Trophoblast cell (in vitro differentiated cells and primary cell): ENCODE data around the gene CFD.
A peak's percentile ranks its signal among the peaks of the same experiment; 100 is the strongest.

ENCODE experiments used
- DNase-seq, 2 donors: peaks; one replicate each; pipeline ENCODE4 v3.0.0-alpha.2; 2016
- H2AFZ ChIP-seq: 2 replicates; pipeline ENCODE4 v1.6.1; 2013; ENCODE audit warnings: low read length, moderate library complexity, mild to moderate bottlenecking; ENCODE audit not compliant: insufficient read depth, poor library complexity
- H2AK5ac ChIP-seq: 2 replicates; pipeline ENCODE4 v1.6.1; 2013; ENCODE audit warnings: mild to moderate bottlenecking, low read length
- H2BK120ac ChIP-seq: 2 replicates; pipeline ENCODE4 v1.6.1; 2013; ENCODE audit warnings: low read length, mild to moderate bottlenecking, moderate library complexity; ENCODE audit not compliant: insufficient read depth, poor library complexity
- H2BK12ac ChIP-seq: 2 replicates; pipeline ENCODE4 v1.6.1; 2013; ENCODE audit warnings: mild to moderate bottlenecking, low read length, moderate library complexity
- H2BK5ac ChIP-seq: 2 replicates; pipeline ENCODE4 v1.6.1; 2013; ENCODE audit warnings: low read length, low read depth, moderate library complexity, mild to moderate bottlenecking; ENCODE audit not compliant: poor library complexity
- H3K14ac ChIP-seq: 2 replicates; pipeline ENCODE4 v1.6.1; 2013; ENCODE audit warnings: mild to moderate bottlenecking, low read length
- H3K18ac ChIP-seq: 2 replicates; pipeline ENCODE4 v1.6.1; 2013; ENCODE audit warnings: mild to moderate bottlenecking, low read length
- H3K23ac ChIP-seq: 2 replicates; pipeline ENCODE4 v1.6.1; 2013; ENCODE audit warnings: low read length
- H3K27ac ChIP-seq: 2 replicates; pipeline ENCODE4 v1.5.1; 2013; ENCODE audit warnings: low read depth, mild to moderate bottlenecking, inconsistent platforms, low read length, moderate library complexity
- H3K27me3 ChIP-seq: 2 replicates; pipeline ENCODE4 v1.6.1; 2013; ENCODE audit warnings: inconsistent platforms, mild to moderate bottlenecking, low read length, moderate library complexity; ENCODE audit not compliant: insufficient read depth
- H3K36me3 ChIP-seq, 2 experiments: 1 replicate in 1 of 2; 2 replicates in 1 of 2; pipeline ENCODE4 v1.6.1; 2013; ENCODE audit warnings: low read length in 2 of 2, mild to moderate bottlenecking in 2 of 2, moderate library complexity in 1 of 2; ENCODE audit not compliant: insufficient read depth in 2 of 2, control insufficient read depth in 1 of 2
- H3K4ac ChIP-seq: 2 replicates; pipeline ENCODE4 v1.6.1; 2013; ENCODE audit warnings: low read depth, mild to moderate bottlenecking, low read length, moderate library complexity
- H3K4me1 ChIP-seq, 2 experiments: 1 replicate in 1 of 2; 2 replicates in 1 of 2; pipeline ENCODE4 v1.6.1; 2013; ENCODE audit warnings: low read length in 2 of 2, mild to moderate bottlenecking in 2 of 2, moderate library complexity in 1 of 2; ENCODE audit not compliant: insufficient read depth in 2 of 2, control insufficient read depth in 1 of 2
- H3K4me2 ChIP-seq: 2 replicates; pipeline ENCODE4 v1.6.1; 2013; ENCODE audit warnings: inconsistent platforms, mild to moderate bottlenecking, low read length, moderate library complexity
- H3K4me3 ChIP-seq: 2 replicates; pipeline ENCODE4 v1.5.1; 2013; ENCODE audit warnings: mild to moderate bottlenecking, low read depth, low read length, inconsistent platforms
- H3K79me1 ChIP-seq: one replicate; pipeline ENCODE4 v1.6.1; 2013; ENCODE audit warnings: low read length
- H3K79me2 ChIP-seq: 2 replicates; pipeline ENCODE4 v1.6.1; 2013; ENCODE audit warnings: low read length, mild to moderate bottlenecking; ENCODE audit not compliant: control insufficient read depth, insufficient read depth, poor library complexity
- H3K9ac ChIP-seq: 2 replicates; pipeline ENCODE4 v1.6.1; 2013; ENCODE audit warnings: mild to moderate bottlenecking, low read length
- H3K9me3 ChIP-seq: 2 replicates; pipeline ENCODE4 v1.6.1; 2013; ENCODE audit warnings: low read depth, mild to moderate bottlenecking, control low read depth, inconsistent platforms, low read length; ENCODE audit not compliant: insufficient read depth
- H4K12ac ChIP-seq: 2 replicates; pipeline ENCODE4 v1.6.1; 2013; ENCODE audit warnings: low read depth, mild to moderate bottlenecking, low read length, moderate library complexity
- H4K8ac ChIP-seq: 2 replicates; pipeline ENCODE4 v1.6.1; 2013; ENCODE audit warnings: low read depth, mild to moderate bottlenecking, low read length, moderate library complexity
- H4K91ac ChIP-seq: one replicate; pipeline ENCODE4 v1.6.1; 2013; ENCODE audit warnings: low read depth, mild to moderate bottlenecking, low read length, moderate library complexity
- WGBS: extraction: QIAGEN DNeasy Blood & Tissue Kit; methylation state at CpG from one replicate; pipeline ENCODE4 v1.1.7; 2013; ENCODE audit warnings: missing lambda C conversion rate; ENCODE audit not compliant: insufficient read length, insufficient coverage; ENCODE audit errors: extremely low coverage; 5-methylcytosine and 5-hydroxymethylcytosine counted together

The CFD gene

DNA sequence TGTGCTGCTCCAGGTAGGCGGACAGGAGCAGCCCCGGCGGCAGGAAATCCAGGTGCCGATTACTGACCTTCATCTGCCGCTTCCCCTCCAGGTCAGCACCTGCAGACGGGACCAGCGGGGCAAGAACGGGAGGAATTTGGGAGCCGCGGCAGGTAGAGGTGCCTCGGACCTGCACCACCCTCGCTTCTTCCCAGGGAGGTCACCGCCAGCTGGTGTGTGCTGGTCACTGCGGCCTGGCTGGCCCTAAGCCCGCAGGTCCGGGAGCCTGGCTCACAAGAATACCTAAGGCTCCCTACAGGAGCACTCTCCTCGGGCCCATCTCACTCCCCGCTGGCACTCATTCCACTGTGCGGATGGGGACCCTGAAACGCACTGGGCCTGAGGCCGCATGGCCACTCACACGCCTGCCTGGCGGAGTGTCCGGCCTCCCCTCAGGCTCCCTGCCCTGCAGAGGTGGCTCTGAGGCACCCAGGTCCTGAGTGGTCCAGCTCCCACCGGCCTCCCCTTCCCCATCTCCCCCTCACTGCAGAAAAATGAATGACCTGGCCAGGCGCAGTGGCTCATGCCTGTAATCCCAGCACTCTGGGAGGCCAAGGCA lies 38.1 kb downstream of the CFD start:
- Histone ChIP-seq H2AFZ (no peak overlapping the region), H3K23ac (no peak overlapping the region), H4K12ac (no peak overlapping the region), H2BK120ac (no peak overlapping the region), H3K27me3 (no peaks in the 10 kb centered on the region), H4K91ac (no peak overlapping the region), H2BK12ac (no peak overlapping the region), H3K4me2 (no peak overlapping the region), H3K4me3 (no peak overlapping the region), H4K8ac (no peak overlapping the region), H3K9me3 (peaks cover 3% of the 10 kb centered on the region), H2AK5ac (no peak overlapping the region), H3K4ac (no peak overlapping the region), H3K79me2 (peaks cover 2% of the 10 kb centered on the region), H3K4me1 (peaks cover 4 to 5% of the 10 kb centered on the region in 2 experiments), H3K36me3 (peaks cover 35 to 39% of the 10 kb centered on the region in 2 experiments), H3K79me1 (peaks cover 5% of the 10 kb centered on the region), H3K27ac (no peak overlapping the region), H3K9ac (no peak overlapping the region), H3K18ac (no peak overlapping the region), H2BK5ac (no peak overlapping the region), H3K14ac (no peak overlapping the region)
- peak; percentile 80 to 83 for DNase-seq
- no CpG with 5 or more reads among the region's 26 CpGs for WGBS

DNA sequence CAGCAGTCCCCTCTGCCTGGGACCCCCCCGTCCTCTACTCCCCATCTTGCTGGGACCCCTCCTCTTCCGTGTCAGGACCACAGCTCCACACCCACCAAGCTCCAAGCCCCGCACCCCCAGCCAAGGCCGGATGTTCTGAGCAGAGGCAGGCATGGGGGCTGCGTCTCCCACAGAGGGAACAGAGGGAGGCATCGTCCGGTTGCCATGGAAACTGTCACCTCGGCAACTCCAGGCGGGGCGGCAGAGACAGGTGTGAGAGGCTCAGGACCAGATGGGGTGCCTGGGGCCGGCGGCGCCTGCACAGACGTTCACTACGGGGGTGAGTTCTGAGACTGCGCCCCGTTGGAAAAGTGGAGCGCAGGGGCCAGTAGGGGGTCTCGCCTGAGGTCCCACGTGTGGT lies 39.2 kb downstream of the CFD start:
- WGBS: no CpG with 5 or more reads among the region's 20 CpGs
- Histone ChIP-seq H2BK5ac (no peak overlapping the region), H3K27me3 (no peaks in the 10 kb centered on the region), H3K4me3 (no peak overlapping the region), H3K18ac (no peak overlapping the region), H2BK120ac (no peak overlapping the region), H3K23ac (no peak overlapping the region), H3K79me1 (no peaks in the 10 kb centered on the region), H3K9ac (no peak overlapping the region), H4K91ac (no peak overlapping the region), H2AFZ (no peak overlapping the region), H2AK5ac (no peak overlapping the region), H3K14ac (no peak overlapping the region), H3K4me2 (no peak overlapping the region), H2BK12ac (no peak overlapping the region), H3K4me1 (peaks cover 4 to 5% of the 10 kb centered on the region in 2 experiments), H4K8ac (no peak overlapping the region), H3K4ac (no peak overlapping the region), H3K79me2 (no peaks in the 10 kb centered on the region), H3K9me3 (peaks cover 3% of the 10 kb centered on the region), H4K12ac (no peak overlapping the region), H3K36me3 (peaks cover 35 to 43% of the 10 kb centered on the region in 2 experiments), H3K27ac (no peak overlapping the region)
- DNase-seq: peak in 1 of 2 donors; percentile 38

- Histone ChIP-seq H3K36me3 (peaks cover 35 to 43% of the 10 kb centered on the region in 2 experiments), H3K4ac (no peak overlapping the region), H2BK5ac (no peak overlapping the region), H4K12ac (no peak overlapping the region), H2BK120ac (no peak overlapping the region), H3K27ac (no peak overlapping the region), H3K4me2 (no peak overlapping the region), H3K18ac (no peak overlapping the region), H3K14ac (no peak overlapping the region), H3K79me1 (no peaks in the 10 kb centered on the region), H3K4me1 (peaks cover 4 to 5% of the 10 kb centered on the region in 2 experiments), H3K23ac (no peak overlapping the region), H3K27me3 (no peaks in the 10 kb centered on the region), H2AK5ac (no peak overlapping the region), H3K4me3 (no peak overlapping the region), H2AFZ (no peak overlapping the region), H4K8ac (no peak overlapping the region), H3K79me2 (no peaks in the 10 kb centered on the region), H3K9ac (no peak overlapping the region), H3K9me3 (peaks cover 3% of the 10 kb centered on the region), H4K91ac (no peak overlapping the region), H2BK12ac (no peak overlapping the region)
- DNase-seq: no peak
- no CpG with 5 or more reads among the region's 32 CpGs for WGBS
Observed at GRCh38 chr19:899336-900042, 40.0 kb downstream of the CFD start.

DNA sequence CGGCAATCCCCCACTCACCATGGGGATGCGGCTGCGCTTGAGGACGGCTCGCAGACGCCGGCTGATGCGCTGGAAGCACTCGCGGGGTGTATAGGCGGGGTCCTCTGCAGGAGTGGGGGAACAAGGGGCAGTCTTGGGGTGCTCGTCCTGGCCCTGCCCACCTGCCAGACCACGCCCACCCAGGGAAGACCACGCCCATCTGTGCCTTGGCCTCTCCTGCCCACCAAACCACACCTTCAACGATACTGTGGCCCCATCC lies 40.5 kb downstream of the CFD start:
- H3K79me1 ChIP-seq: no peaks in the 10 kb centered on the region
- H3K4ac ChIP-seq: no peak overlapping the region
- DNase-seq: no peak
- H3K4me2 ChIP-seq: no peak overlapping the region
- no peak overlapping the region for H2AK5ac ChIP-seq
- peaks cover 4 to 5% of the 10 kb centered on the region in 2 experiments for H3K4me1 ChIP-seq
- H3K14ac ChIP-seq: no peak overlapping the region
- no peak overlapping the region for H2AFZ ChIP-seq
- no peaks in the 10 kb centered on the region for H3K79me2 ChIP-seq
- no peak overlapping the region for H2BK5ac ChIP-seq
- H4K8ac ChIP-seq: no peak overlapping the region
- no peak overlapping the region for H4K91ac ChIP-seq
- H2BK120ac ChIP-seq: no peak overlapping the region
- peaks cover 3% of the 10 kb centered on the region for H3K9me3 ChIP-seq
- no CpG with 5 or more reads among the region's 15 CpGs for WGBS
- H4K12ac ChIP-seq: no peak overlapping the region
- no peak overlapping the region for H3K27ac ChIP-seq
- no peak overlapping the region for H3K4me3 ChIP-seq
- H3K36me3 ChIP-seq: peaks cover 35 to 43% of the 10 kb centered on the region in 2 experiments
- no peaks in the 10 kb centered on the region for H3K27me3 ChIP-seq
- H3K9ac ChIP-seq: no peak overlapping the region
- H2BK12ac ChIP-seq: no peak overlapping the region
- no peak overlapping the region for H3K23ac ChIP-seq
- H3K18ac ChIP-seq: no peak overlapping the region
